ENCODE data around the gene KIF16B.

DNA sequence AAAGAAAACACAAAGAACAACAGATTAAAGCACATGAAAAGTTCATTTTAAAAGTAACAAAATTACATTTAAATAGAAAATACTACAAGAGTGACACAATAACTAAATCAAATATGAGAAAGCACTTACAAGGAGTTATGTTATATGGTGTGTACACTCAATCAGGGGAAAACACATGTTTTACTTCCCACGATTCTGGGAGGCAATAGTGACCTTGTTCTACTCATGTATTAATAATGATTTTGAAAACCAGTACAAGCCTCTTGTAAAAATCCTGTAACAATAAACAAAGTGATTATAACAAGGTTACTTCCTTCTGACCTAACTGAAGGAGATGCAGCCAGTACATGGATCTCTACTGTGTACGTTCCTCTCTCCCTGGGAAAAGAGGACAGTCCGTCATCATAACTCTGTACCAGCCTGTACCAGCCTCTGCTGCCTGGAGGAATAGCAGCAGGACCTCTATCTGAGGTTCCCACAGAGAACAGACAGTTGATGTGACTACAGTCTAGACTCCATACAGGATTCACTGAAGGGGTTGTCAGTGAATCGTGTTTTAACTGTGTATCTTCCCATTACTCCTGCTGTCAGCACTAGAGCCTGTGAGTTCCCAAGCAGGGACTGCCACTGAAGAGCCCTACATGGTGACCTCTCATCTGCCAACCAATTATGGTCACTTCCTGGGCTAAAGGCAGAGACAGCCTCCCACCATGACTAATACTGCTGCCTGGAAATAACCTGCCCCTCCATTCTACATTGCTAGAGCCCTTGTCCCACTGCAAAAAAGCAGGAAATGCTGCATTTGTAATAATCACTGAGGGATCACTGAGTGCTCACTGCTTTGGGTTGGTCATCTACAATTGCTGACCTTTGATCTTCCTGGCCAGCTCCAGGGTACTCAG is 149.7 kb downstream of the KIF16B start:
- TF ChIP-seq EZH2 (IDR thresholded peaks at IDR 0.05; ENCODE audit: borderline replicate concordance, low read length) = no peak
- no peak for TF ChIP-seq CTCF (conservative IDR thresholded peaks at IDR 0.05 in 1 of 2, IDR thresholded peaks at IDR 0.05 in 1 of 2; ENCODE audit: extremely low read depth in 1 of 2, insufficient read depth in 1 of 2, low read depth in 1 of 2, low read length in 2 of 2)

All from mammary epithelial cell (primary cell).